ENCODE results near the gene CAMTA2.

CAMTA2 gene, protein sequence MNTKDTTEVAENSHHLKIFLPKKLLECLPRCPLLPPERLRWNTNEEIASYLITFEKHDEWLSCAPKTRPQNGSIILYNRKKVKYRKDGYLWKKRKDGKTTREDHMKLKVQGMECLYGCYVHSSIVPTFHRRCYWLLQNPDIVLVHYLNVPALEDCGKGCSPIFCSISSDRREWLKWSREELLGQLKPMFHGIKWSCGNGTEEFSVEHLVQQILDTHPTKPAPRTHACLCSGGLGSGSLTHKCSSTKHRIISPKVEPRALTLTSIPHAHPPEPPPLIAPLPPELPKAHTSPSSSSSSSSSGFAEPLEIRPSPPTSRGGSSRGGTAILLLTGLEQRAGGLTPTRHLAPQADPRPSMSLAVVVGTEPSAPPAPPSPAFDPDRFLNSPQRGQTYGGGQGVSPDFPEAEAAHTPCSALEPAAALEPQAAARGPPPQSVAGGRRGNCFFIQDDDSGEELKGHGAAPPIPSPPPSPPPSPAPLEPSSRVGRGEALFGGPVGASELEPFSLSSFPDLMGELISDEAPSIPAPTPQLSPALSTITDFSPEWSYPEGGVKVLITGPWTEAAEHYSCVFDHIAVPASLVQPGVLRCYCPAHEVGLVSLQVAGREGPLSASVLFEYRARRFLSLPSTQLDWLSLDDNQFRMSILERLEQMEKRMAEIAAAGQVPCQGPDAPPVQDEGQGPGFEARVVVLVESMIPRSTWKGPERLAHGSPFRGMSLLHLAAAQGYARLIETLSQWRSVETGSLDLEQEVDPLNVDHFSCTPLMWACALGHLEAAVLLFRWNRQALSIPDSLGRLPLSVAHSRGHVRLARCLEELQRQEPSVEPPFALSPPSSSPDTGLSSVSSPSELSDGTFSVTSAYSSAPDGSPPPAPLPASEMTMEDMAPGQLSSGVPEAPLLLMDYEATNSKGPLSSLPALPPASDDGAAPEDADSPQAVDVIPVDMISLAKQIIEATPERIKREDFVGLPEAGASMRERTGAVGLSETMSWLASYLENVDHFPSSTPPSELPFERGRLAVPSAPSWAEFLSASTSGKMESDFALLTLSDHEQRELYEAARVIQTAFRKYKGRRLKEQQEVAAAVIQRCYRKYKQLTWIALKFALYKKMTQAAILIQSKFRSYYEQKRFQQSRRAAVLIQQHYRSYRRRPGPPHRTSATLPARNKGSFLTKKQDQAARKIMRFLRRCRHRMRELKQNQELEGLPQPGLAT

GRCh38 chr17:4986951-4987766, at the start of gene CAMTA2:
Gene CAMTA2, minus strand, starts transcription at chr17:4987675. Its CDS starts 1,453 bp downstream, at chr17:4986222.
- peak; percentile 38 for TF ChIP-seq CTCF (IDR thresholded peaks at IDR 0.05; ENCODE audit: insufficient read depth, missing control alignments)
- DNase-seq (ENCODE audit: insufficient read length, low spot score) (peak; percentile 93), FAIRE-seq (no peak)

DNA sequence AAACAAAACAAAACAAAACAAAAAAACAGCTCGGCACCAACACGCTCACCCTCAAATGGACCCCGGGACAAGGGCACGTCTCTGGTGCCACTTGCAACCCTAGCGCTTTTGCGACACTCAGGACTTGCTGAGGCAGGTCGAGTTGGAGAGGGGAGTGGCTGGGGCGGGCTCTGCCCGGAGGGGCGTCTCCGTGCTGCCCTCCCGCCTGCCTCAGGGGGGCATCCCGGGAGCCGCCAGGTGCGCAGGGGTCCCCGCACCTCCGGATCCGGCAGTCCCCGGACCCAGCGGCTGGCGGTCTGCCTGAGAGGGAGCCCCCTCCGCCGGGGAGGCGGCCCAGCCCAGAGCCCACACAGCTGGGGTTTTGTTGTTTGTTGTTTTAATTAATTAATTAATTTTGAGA, 47.8 kb upstream of the CAMTA2 start, which contains the start of gene SLC52A1:
SLC52A1 (minus strand) TSS at position 112 of the 400 bp plus-strand sequence. CDS start 820 bp downstream, outside the sequence.
- DNase-seq (ENCODE audit: insufficient read length, low spot score), result no peak
- FAIRE-seq, result no peak

DNA sequence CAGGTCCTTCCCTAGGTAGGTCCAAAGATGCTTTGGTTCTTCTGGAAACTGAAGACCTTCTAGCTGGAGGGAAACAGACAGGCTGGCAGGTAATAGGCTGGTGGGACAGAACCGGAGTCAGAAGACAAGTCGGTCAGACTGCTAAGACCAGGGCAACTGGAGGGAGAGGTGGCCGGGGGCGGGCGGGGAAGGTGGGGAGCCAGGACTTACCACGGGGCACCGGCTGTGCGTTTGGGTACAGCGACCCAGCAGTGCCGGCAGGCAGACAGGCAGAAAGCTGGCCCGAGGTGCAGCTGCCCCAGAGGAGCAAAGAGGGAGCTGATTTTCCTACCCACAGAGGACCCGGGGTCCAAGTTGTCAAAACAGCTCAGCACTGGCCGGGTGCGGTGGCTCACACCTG, 47.2 kb upstream of the CAMTA2 start:
- FAIRE-seq, result no peak

More for the DNA sequence above, 47.8 kb upstream of the CAMTA2 start, which contains the start of gene SLC52A1:
- no peak for TF ChIP-seq CTCF (IDR thresholded peaks at IDR 0.05; ENCODE audit: insufficient read depth, missing control alignments)

GRCh38 chr17:5034063-5034462, 46.6 kb upstream of the CAMTA2 start:
- DNase-seq (ENCODE audit: insufficient read length, low spot score) (no peak), FAIRE-seq (no peak)

More for the DNA sequence above, 47.2 kb upstream of the CAMTA2 start:
- DNase-seq (ENCODE audit: insufficient read length, low spot score), result no peak
- TF ChIP-seq CTCF (IDR thresholded peaks at IDR 0.05; ENCODE audit: insufficient read depth, missing control alignments), result no peak

GRCh38 chr17:5033352-5034015, 46.0 kb upstream of the CAMTA2 start:
- no peak for DNase-seq (ENCODE audit: insufficient read length, low spot score)

More at GRCh38 chr17:5034063-5034462, 46.6 kb upstream of the CAMTA2 start:
- no peak for TF ChIP-seq CTCF (IDR thresholded peaks at IDR 0.05; ENCODE audit: insufficient read depth, missing control alignments)

More at GRCh38 chr17:5033352-5034015, 46.0 kb upstream of the CAMTA2 start:
- TF ChIP-seq CTCF (IDR thresholded peaks at IDR 0.05; ENCODE audit: insufficient read depth, missing control alignments), result no peak
- FAIRE-seq, result no peak

All from D721Med (cell line).